NCI-H345 treated with DMSO at 0.1 percent for 48 hours (cell line): ENCODE measurements around the gene LRTM2.

Experiments used
- DNase-seq: peaks from one replicate; lab custom pipeline; 2025; ENCODE audit not compliant: unreplicated experiment; lab: John Stamatoyannopoulos, UW

LRTM2 gene

GRCh38 chr12:1863823-1864222, 43.5 kb downstream of the LRTM2 start:
- DNase-seq, result no peak

- no peak for DNase-seq
Observed at GRCh38 chr12:1864456-1864855, 44.1 kb downstream of the LRTM2 start.

GRCh38 chr12:1864867-1865266, 44.5 kb downstream of the LRTM2 start:
- DNase-seq, result no peak

GRCh38 chr12:1865284-1865866, 45.0 kb downstream of the LRTM2 start:
- no peak for DNase-seq

GRCh38 chr12:1869145-1869544, 48.8 kb downstream of the LRTM2 start:
- no peak for DNase-seq

GRCh38 chr12:1870086-1870485, 49.7 kb downstream of the LRTM2 start:
- no peak for DNase-seq

- no peak for DNase-seq
Observed at GRCh38 chr12:1870998-1871917, 50.9 kb downstream of the LRTM2 start.

GRCh38 chr12:1872001-1872400, 51.6 kb downstream of the LRTM2 start:
- DNase-seq, result no peak

GRCh38 chr12:1872448-1872847, 52.1 kb downstream of the LRTM2 start:
- no peak for DNase-seq

- no peak for DNase-seq
Observed at GRCh38 chr12:1873531-1874510, 53.5 kb downstream of the LRTM2 start.

GRCh38 chr12:1875608-1876007, 55.2 kb downstream of the LRTM2 start:
- DNase-seq, result no peak

GRCh38 chr12:1876086-1876485, 55.7 kb downstream of the LRTM2 start:
- DNase-seq, result no peak

- DNase-seq, result no peak
Observed at GRCh38 chr12:1877169-1877878, 57.0 kb downstream of the LRTM2 start.

- DNase-seq, result no peak
Observed at GRCh38 chr12:1878214-1878613, 57.8 kb downstream of the LRTM2 start.

- DNase-seq, result no peak
Observed at GRCh38 chr12:1878695-1879094, 58.3 kb downstream of the LRTM2 start.

- no peak for DNase-seq
Observed at GRCh38 chr12:1879633-1880032, 59.3 kb downstream of the LRTM2 start.

GRCh38 chr12:1880153-1880845, 59.9 kb downstream of the LRTM2 start:
- DNase-seq, result no peak

GRCh38 chr12:1880876-1881275, 60.5 kb downstream of the LRTM2 start:
- DNase-seq, result no peak

GRCh38 chr12:1881301-1881700, 60.9 kb downstream of the LRTM2 start:
- DNase-seq, result no peak

- no peak for DNase-seq
Observed at GRCh38 chr12:1881936-1882335, 61.6 kb downstream of the LRTM2 start.
